GOT3 (cell line): Measurements from ENCODE around the gene SRD5A2.

Experiments
- DNase-seq: peaks from one replicate; lab custom pipeline; 2025; ENCODE audit warnings: mixed read lengths; lab: John Stamatoyannopoulos, UW

Gene SRD5A2, protein sequence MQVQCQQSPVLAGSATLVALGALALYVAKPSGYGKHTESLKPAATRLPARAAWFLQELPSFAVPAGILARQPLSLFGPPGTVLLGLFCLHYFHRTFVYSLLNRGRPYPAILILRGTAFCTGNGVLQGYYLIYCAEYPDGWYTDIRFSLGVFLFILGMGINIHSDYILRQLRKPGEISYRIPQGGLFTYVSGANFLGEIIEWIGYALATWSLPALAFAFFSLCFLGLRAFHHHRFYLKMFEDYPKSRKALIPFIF

DNA sequence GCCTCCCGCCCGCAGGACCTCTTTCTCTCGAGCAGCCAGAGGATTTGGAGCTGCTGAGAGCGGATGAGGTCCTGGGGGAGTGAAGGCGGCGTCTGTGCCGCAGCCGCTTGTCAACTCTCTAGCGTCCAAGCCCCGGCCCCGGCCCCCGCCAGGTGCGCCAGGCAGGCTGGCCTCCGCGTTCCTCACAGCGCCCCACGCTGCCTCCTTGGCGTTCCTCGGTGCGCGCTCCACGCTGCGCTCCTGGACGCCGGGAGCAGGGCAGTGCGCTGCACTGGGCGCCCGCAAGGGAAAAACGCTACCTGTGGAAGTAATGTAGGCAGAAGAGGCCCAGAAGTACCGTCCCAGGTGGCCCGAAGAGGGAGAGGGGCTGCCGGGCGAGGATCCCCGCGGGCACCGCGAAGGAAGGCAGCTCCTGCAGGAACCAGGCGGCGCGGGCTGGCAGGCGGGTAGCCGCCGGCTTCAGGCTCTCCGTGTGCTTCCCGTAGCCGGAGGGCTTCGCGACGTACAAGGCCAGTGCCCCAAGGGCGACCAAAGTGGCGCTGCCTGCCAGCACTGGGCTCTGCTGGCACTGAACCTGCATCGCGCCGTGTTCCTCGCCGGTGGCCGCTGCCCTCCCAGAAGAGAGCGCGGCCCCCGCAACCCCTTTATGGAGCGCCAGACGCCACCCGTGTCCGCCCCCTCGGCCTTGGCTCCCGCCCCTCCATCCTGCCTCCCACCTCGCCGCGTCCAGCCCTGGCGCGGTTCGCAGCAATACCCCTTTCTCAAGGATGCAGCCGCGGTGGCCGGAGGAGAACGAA is at the start of gene SRD5A2:
Gene SRD5A2, minus strand, starts transcription at position 618 of the 797 bp plus-strand sequence. Its CDS starts 38 bp downstream, at position 580.
- no peak for DNase-seq

DNA sequence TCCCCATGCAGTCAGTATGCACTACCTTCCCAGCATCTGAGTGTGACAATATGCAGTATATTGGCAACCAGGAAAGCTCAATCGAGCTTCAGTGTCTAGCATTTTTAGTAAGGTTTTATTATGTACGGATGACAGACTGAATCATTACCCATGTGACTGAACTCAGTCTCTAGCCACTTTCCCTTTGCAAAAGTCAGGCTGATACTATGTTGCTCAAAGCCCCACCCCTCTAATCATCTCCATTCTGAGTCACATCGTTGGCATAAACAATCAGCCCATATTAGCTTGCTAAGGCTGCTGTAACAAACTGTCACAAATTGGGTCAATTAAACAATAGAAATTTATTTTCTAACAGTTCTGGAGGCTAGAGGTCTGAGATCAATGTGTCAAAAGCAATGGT is 25.8 kb upstream of the SRD5A2 start:
- DNase-seq: no peak

GRCh38 chr2:31598694-31599093 is 18.0 kb upstream of the SRD5A2 start:
- no peak for DNase-seq

GRCh38 chr2:31586230-31586629 is 5.5 kb upstream of the SRD5A2 start:
- DNase-seq: no peak

DNA sequence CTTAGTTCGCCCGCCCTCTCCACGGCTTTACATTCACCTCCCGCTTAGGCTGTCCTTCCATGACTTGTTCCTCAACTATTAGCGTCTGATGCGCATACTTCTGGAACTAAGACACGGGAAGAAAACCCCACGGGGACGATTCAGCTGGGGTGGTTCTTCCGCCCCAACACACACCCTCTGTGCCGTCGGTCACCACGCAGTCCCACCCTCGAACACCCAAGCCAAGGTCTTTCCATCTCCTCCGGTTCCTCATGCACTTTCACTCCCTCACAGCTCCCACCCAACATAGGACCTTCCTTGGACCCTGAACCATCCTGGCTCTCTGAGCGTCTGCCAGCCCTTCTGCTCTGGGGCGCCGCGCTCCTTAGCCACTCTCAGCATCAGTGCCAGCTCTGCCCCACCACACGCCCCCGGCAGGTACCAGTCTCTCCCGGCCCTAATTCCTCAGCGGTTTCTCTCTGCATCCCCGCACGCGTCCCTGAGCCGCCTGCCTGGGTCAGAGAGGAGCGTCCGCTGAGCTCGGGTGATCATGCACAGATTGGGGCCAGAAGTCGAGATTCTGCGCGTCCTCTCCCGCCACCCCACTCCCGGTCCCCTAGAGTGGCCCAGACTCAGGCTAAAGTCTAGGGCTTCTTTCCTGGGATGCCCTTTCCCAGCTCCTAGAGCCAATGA is 522 bp upstream of the SRD5A2 start:
- no peak for DNase-seq

DNA sequence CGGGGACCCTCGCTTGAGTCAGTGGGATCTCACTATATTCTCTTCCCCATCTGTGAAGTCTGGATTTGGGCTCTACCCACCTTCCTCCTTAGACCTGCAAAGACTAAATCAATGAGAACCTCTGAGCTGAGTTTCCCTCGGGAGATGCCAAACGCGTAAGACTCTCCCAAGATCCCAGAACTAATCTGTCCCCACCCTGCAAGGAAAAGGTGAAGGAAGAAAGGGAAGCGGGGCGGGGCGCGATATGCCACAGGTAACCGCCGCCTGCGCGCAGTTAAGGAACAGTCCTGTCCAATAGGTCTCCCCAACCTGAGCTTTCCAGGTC is 780 bp downstream of the SRD5A2 start:
- DNase-seq: no peak

- DNase-seq: no peak
Observed at GRCh38 chr2:31578316-31578715, 2.4 kb downstream of the SRD5A2 start.

DNA sequence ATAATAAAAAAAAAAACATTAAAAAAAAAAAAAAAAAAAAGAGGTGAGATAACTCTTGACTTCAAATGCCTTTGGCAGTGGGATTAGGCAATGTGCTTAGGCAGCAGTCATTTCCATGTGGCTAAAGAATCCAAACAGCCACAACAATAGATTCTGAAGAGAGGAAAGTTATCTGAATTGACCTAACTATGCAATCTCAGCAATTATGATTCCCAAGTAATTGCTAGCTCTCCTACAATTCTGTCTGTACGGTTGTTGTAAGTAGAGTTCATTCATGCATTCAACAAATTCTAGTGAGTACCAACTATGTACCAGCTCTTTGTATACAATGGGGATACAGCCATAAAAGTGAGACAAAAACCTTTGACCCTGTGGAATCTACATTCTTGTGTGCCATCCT is 3.6 kb downstream of the SRD5A2 start:
- no peak for DNase-seq

GRCh38 chr2:31568585-31569201 is 12.0 kb downstream of the SRD5A2 start:
- DNase-seq: no peak

DNA sequence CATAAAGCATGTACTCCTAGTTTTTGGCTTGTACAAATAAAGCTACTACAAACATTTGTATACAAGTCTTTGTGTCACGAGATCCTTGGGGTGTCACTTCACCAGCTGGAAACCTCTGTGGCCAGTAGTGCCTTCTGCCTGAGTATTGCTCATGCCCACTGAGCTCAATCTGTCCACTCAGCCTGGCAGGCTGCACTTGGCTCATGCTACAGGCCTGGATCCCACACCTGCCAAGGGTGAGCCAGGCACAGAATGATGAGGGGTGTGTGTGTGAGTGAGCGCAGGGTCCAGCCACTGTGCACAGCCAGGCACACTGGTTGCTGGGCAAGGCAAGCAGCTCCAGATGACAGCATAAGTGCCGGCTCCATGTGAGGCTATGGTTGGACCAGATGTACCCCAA is 13.1 kb downstream of the SRD5A2 start:
- no peak for DNase-seq

GRCh38 chr2:31563273-31563839 is 17.4 kb downstream of the SRD5A2 start:
- DNase-seq: no peak

GRCh38 chr2:31561823-31562222 is 18.9 kb downstream of the SRD5A2 start:
- no peak for DNase-seq

- DNase-seq: no peak
Observed at GRCh38 chr2:31558401-31559295, 22.1 kb downstream of the SRD5A2 start.

DNA sequence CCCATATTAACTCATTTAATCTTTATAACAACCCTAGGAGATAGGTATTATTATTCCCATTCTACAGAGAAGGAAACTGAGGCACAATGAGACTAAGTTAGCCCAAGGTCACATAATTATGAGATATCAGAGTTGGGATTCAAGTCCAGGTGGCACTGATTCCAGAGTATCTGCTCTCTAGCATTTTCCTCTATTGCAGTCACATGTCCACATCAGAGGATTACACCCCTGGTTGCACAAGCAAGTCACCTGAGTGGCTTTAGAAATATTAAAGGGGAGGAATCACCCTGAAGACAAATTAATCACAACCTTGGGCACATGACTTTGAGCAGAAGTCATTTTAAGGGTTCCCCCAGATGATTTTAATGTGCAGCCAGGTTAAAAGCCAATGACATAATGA is 23.8 kb downstream of the SRD5A2 start:
- DNase-seq: no peak

- DNase-seq: no peak
Observed at GRCh38 chr2:31555967-31556706, 24.6 kb downstream of the SRD5A2 start.

- DNase-seq: no peak
Observed at GRCh38 chr2:31553362-31553761, 27.4 kb downstream of the SRD5A2 start.

GRCh38 chr2:31547485-31547884 is 33.3 kb downstream of the SRD5A2 start:
- no peak for DNase-seq

GRCh38 chr2:31541853-31542252 is 38.9 kb downstream of the SRD5A2 start:
- no peak for DNase-seq

GRCh38 chr2:31539505-31539904 is 41.2 kb downstream of the SRD5A2 start:
- DNase-seq: no peak

DNA sequence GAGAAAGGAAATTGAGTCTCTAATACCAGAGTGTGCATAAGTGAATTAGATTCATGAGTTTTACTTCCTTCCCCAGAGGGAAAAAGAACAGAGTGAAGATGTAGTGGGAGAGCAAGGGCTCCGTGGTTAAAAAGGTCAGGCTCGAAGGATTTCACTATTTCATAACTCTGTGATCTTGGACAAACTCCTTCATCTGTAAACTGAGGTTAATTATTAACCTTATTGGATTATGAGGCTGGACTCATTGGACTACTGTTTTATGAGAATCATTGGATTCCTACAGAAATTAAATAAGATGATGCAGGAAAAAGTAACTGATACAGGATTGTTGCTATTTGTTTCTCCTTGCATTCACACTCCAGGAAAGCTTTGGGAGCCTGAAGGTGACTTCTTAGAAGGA is 45.0 kb downstream of the SRD5A2 start:
- DNase-seq: no peak

DNA sequence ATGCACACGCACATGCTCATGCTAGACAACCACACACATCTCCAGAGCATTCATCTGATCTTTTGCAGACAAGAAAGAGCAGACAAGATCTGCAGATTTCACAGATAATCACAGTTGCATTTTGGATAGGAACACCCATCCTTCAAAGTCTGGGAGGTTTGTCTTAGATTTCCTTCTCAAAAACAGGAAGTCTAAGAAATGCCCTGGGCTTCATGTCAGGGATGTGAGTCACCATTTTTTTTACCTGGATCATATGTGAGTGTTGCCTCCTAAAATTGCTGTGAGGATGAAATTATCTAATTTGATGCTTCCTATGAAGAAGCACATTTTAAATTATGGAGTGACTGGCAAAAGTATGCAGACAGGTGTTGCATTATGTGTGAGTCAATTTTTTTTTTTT is 46.1 kb downstream of the SRD5A2 start:
- no peak for DNase-seq
